OCI-LY3 (cell line): Measurements from ENCODE around the gene DNAJB8.

Experiments used
- H2AFZ ChIP-seq: fragments of 200-600, 300-600 bp; shearing (Covaris generic); 2 replicates; pipeline ENCODE4 v1.6.0; 2014; ENCODE audit warnings: antibody characterized with exemption, low read depth, low read length
- H3K27ac ChIP-seq: fragments of 200-600, 300-600 bp; sonication (generic); 2 replicates; pipeline ENCODE4 v1.5.1; 2014; ENCODE audit warnings: mild to moderate bottlenecking, low read length, moderate library complexity, mixed read lengths
- H3K27me3 ChIP-seq: fragments of 200-600, 300-600 bp; sonication (generic); 2 replicates; pipeline ENCODE4 v1.6.1; 2014; ENCODE audit warnings: low read depth, low read length, mixed read lengths
- H3K36me3 ChIP-seq: fragments of 200-600, 300-600 bp; sonication (generic); replicated peaks from 2 replicates; pipeline ENCODE3; 2014; ENCODE audit warnings: low read depth, low read length, mixed read lengths
- H3K4me1 ChIP-seq: fragments of 300-600, 200-600 bp; sonication (generic); 2 replicates; pipeline ENCODE4 v1.6.1; 2014; ENCODE audit warnings: low read length, mixed read lengths
- H3K4me2 ChIP-seq: fragments of 200-600, 300-600 bp; sonication (generic); 2 replicates; pipeline ENCODE4 v1.6.1; 2014; ENCODE audit warnings: low read length, mixed read lengths
- H3K4me3 ChIP-seq: fragments of 300-600, 200-600 bp; sonication (generic); 2 replicates; pipeline ENCODE4 v1.5.1; 2014; ENCODE audit warnings: antibody characterized with exemption, mild to moderate bottlenecking, low read length, moderate library complexity
- H3K79me2 ChIP-seq: fragments of 300-600, 200-600 bp; shearing (Covaris generic); 2 replicates; pipeline ENCODE4 v1.6.1; 2014; ENCODE audit warnings: mild to moderate bottlenecking, low read length, mixed read lengths
- H3K9ac ChIP-seq: fragments of 300-600, 200-600 bp; shearing (Covaris generic); 2 replicates; pipeline ENCODE4 v1.6.0; 2014; ENCODE audit warnings: mild to moderate bottlenecking, low read length, moderate library complexity
- H3K9me3 ChIP-seq: fragments of 200-600, 300-600 bp; shearing (Covaris generic); 2 replicates; pipeline ENCODE4 v1.6.1; 2014; ENCODE audit warnings: low read length, mixed read lengths; ENCODE audit not compliant: insufficient read depth
- H4K20me1 ChIP-seq: fragments of 200-600, 300-600 bp; sonication (generic); 2 replicates; pipeline ENCODE4 v1.6.1; 2016; ENCODE audit warnings: low read length, mixed read lengths; ENCODE audit not compliant: insufficient read depth
- CTCF ChIP-seq: fragments of 200-600, 300-600 bp; sonication (generic); IDR thresholded peaks from 2 replicates; pipeline ENCODE4 v1.5.1; 2014; ENCODE audit warnings: antibody characterized with exemption, low read length, low read depth
- EZH2phosphoT487 ChIP-seq: fragments of 200-600 bp; shearing (Covaris generic); IDR thresholded peaks from 2 replicates; pipeline ENCODE4 v1.6.1; 2018; ENCODE audit warnings: antibody characterized with exemption, mixed run types, low read depth

Gene DNAJB8

GRCh38 chr3:128463354-128463753 lies 3.3 kb downstream of the DNAJB8 start:
- H2AFZ ChIP-seq: no peak overlapping the region
- no peak for TF ChIP-seq EZH2phosphoT487
- no peak for TF ChIP-seq CTCF
- H3K4me3 ChIP-seq: no peak overlapping the region
- no peaks in the 10 kb centered on the region for H3K4me1 ChIP-seq
- H3K9ac ChIP-seq: no peak overlapping the region
- H3K79me2 ChIP-seq: no peaks in the 10 kb centered on the region
- no peaks in the 10 kb centered on the region for H4K20me1 ChIP-seq
- H3K27ac ChIP-seq: no peak overlapping the region
- no peak overlapping the region for H3K4me2 ChIP-seq
- no peaks in the 10 kb centered on the region for H3K9me3 ChIP-seq
- peaks cover 8% of the 10 kb centered on the region; the same call in 1 of the 2 replicates for H3K27me3 ChIP-seq
- no peaks in the 10 kb centered on the region for H3K36me3 ChIP-seq

GRCh38 chr3:128462931-128463330 lies 3.8 kb downstream of the DNAJB8 start:
- H3K36me3 ChIP-seq: no peaks in the 10 kb centered on the region
- TF ChIP-seq EZH2phosphoT487 (no peak), CTCF (no peak)
- no peak overlapping the region for H3K27ac ChIP-seq
- no peaks in the 10 kb centered on the region for H3K4me1 ChIP-seq
- no peaks in the 10 kb centered on the region for H3K9me3 ChIP-seq
- no peaks in the 10 kb centered on the region for H4K20me1 ChIP-seq
- no peak overlapping the region for H3K9ac ChIP-seq
- H3K79me2 ChIP-seq: no peaks in the 10 kb centered on the region
- H2AFZ ChIP-seq: no peak overlapping the region
- H3K27me3 ChIP-seq: peaks cover 8% of the 10 kb centered on the region; the same call in 1 of the 2 replicates
- no peak overlapping the region for H3K4me3 ChIP-seq
- no peak overlapping the region for H3K4me2 ChIP-seq

- Histone ChIP-seq H3K36me3 (no peaks in the 10 kb centered on the region), H4K20me1 (no peaks in the 10 kb centered on the region), H2AFZ (no peak overlapping the region), H3K9ac (no peak overlapping the region), H3K27ac (no peak overlapping the region), H3K79me2 (no peaks in the 10 kb centered on the region), H3K27me3 (peaks cover 8% of the 10 kb centered on the region; the same call in 1 of the 2 replicates), H3K4me2 (no peak overlapping the region), H3K9me3 (no peaks in the 10 kb centered on the region), H3K4me1 (no peaks in the 10 kb centered on the region), H3K4me3 (no peak overlapping the region)
- TF ChIP-seq EZH2phosphoT487: no peak
- no peak for TF ChIP-seq CTCF
Measured at GRCh38 chr3:128462341-128462910, 4.3 kb downstream of the DNAJB8 start.

- no peaks in the 10 kb centered on the region for H3K4me1 ChIP-seq
- no peak overlapping the region for H3K27ac ChIP-seq
- H4K20me1 ChIP-seq: no peaks in the 10 kb centered on the region
- H3K36me3 ChIP-seq: no peaks in the 10 kb centered on the region
- H3K27me3 ChIP-seq: peaks cover 8% of the 10 kb centered on the region; the same call in 1 of the 2 replicates
- no peaks in the 10 kb centered on the region for H3K9me3 ChIP-seq
- H2AFZ ChIP-seq: no peak overlapping the region
- H3K79me2 ChIP-seq: no peaks in the 10 kb centered on the region
- no peak for TF ChIP-seq CTCF
- no peak for TF ChIP-seq EZH2phosphoT487
- H3K4me3 ChIP-seq: no peak overlapping the region
- no peak overlapping the region for H3K9ac ChIP-seq
- H3K4me2 ChIP-seq: no peak overlapping the region
Measured at GRCh38 chr3:128461731-128462130, 5.0 kb downstream of the DNAJB8 start.
